Measurements from ENCODE around the gene SPINK5.
"Not testable (repeated sequence)": the region's sequence is repeated elsewhere in the genome, so short reads cannot be mapped to it uniquely, and the experiment has no call there.

The SPINK5 gene, protein sequence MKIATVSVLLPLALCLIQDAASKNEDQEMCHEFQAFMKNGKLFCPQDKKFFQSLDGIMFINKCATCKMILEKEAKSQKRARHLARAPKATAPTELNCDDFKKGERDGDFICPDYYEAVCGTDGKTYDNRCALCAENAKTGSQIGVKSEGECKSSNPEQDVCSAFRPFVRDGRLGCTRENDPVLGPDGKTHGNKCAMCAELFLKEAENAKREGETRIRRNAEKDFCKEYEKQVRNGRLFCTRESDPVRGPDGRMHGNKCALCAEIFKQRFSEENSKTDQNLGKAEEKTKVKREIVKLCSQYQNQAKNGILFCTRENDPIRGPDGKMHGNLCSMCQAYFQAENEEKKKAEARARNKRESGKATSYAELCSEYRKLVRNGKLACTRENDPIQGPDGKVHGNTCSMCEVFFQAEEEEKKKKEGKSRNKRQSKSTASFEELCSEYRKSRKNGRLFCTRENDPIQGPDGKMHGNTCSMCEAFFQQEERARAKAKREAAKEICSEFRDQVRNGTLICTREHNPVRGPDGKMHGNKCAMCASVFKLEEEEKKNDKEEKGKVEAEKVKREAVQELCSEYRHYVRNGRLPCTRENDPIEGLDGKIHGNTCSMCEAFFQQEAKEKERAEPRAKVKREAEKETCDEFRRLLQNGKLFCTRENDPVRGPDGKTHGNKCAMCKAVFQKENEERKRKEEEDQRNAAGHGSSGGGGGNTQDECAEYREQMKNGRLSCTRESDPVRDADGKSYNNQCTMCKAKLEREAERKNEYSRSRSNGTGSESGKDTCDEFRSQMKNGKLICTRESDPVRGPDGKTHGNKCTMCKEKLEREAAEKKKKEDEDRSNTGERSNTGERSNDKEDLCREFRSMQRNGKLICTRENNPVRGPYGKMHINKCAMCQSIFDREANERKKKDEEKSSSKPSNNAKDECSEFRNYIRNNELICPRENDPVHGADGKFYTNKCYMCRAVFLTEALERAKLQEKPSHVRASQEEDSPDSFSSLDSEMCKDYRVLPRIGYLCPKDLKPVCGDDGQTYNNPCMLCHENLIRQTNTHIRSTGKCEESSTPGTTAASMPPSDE

DNA sequence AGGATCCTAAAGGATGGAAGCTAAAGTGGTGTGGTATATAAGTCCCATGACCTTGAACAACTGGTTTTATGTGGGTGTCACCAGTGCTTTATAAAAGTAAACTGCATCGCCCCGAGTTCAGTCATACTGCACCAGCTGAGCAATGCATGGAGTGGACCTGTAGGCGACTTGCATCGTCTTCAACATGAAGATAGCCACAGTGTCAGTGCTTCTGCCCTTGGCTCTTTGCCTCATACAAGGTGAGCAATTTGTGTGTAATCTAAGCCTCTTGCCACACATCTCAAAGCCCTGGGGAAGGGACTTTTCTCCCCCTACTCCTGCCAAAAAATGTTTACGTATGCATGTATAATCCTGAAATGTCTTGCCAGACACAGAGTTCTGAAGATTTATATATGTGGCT lies at the start of gene SPINK5:
TSS of gene SPINK5 (plus strand) at position 120 of the 400 bp plus-strand sequence. CDS start at position 185, 65 bp downstream.
- DNase-seq, result no peak

- DNase-seq, result no peak
These were observed 49.5 kb upstream of the SPINK5 start for GRCh38 chr5:148014276-148014675.

DNA sequence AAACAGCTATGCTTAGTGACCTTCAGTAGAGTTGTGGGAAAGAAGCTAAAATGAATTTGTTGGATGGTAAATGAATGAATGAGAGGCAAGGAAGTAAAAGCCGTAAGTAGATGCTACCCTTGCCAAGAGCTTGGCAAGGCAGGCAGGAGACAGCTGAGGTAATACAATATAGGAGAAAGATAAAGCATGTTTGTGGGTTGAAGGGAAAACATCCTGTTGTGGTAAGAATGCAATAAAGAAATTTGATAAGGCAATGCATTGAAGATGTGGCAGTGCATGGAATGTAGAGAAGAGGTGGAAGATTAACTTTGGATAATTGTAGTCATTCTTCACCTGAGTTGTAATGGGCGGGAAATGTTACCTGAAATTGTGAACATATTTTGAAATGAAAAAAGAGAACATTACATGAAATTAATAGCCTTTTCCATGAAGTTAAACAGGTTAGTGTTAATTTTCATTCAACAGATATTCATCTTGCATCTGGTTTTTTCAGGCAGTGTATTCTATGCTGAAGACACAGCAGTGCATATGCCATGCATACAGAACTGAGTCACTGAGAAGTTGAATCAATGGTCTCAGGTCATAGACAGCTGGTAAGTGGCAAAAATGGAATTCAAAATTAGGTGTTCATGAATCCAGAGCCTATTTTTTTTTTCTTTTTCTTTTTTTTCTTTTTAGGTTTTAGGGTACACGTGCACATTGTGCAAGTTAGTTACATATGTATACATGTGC lies 43.4 kb upstream of the SPINK5 start:
- DNase-seq, result no peak

- no peak for DNase-seq
These were observed 36.3 kb upstream of the SPINK5 start for GRCh38 chr5:148027505-148027904.

- no peak for DNase-seq
These were observed 34.6 kb upstream of the SPINK5 start for GRCh38 chr5:148029131-148029530.

GRCh38 chr5:148033134-148033533 lies 30.6 kb upstream of the SPINK5 start:
- no peak for DNase-seq

DNA sequence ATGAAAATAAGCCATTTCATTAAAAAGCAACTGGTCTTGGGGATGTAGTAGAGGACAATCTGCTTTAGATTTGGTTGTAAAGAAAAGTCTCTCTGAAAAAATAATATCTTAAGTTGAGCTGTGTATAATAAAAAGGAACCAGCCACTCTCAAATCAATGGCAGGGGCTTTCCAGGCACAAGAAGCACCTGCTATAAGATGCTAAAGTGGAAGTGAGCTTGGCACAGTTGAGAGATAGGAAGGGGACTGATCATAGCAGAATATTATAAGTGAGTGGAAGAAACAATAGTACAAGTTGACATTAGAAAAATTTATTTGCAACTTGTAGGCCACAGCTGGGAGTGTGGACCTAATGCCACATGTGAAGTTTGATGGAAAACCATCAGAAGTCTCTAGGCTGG lies 28.1 kb upstream of the SPINK5 start:
- no peak for DNase-seq

- DNase-seq, result no peak
These were observed 20.9 kb upstream of the SPINK5 start for GRCh38 chr5:148042881-148043280.

DNA sequence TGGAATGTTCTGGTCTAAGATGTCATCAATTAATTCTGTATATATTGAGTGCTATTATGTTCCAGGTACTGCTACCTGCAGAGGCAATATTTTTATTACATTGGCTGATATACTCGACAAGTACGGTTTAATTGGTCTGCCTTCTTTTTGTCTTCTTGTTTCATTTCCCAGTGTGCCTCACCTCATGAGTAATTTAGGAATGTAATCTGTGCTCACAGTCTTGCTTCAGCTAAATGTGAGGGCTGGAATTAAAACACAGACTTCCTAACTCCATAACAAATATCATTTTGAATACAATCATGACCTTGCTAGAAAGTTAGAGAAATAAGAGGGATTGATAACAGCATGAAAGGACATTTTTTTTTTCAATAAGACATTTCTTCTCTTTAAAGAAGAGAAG lies 20.1 kb upstream of the SPINK5 start:
- DNase-seq, result no peak

DNA sequence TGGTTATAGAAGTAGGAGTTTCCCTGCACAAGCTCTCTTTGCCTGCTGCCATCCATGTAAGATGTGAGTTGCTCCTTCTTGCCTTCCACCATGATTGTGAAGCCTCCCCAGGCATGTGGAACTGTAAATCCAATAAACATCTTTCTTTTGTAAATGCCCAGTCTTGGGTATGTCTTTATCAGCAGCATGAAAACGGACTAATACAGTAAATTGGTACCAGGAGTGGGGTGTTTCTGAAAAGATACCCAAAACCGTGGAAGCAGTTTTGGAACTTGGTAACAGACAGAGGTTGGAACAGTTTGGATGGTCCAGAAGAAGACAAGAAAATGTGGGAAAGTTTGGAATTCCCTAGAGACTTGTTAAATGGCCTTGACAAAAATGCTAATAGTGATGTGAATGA lies 8.6 kb upstream of the SPINK5 start:
- DNase-seq, result not testable (repeated sequence)

- DNase-seq, result no peak
These were observed 3.5 kb upstream of the SPINK5 start for GRCh38 chr5:148060309-148060708.

GRCh38 chr5:148060881-148061280 lies 2.9 kb upstream of the SPINK5 start:
- no peak for DNase-seq

GRCh38 chr5:148070621-148071020 lies 6.8 kb downstream of the SPINK5 start:
- no peak for DNase-seq

- DNase-seq, result no peak
These were observed 8.4 kb downstream of the SPINK5 start for GRCh38 chr5:148072207-148072606.

- DNase-seq, result no peak
These were observed 11.7 kb downstream of the SPINK5 start for GRCh38 chr5:148075529-148075928.

DNA sequence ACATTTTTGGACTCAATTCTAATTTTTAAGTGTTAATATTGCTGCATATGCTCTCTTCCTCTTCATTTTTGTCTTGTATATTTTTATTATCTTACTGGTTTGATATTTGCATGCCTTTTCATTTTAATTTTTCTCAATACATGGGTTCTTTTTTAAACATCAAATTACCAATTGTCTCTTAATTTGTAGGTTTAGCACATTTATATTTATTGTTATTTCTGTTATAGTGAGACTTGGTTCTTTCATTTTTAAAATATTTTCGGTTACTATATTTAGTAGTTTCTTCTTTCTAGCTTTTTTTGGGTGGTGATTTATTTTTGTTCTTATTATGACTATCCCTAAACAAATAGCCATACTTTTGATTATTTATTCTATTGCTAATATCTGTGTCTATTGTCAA lies 19.4 kb downstream of the SPINK5 start:
- DNase-seq, result no peak

DNA sequence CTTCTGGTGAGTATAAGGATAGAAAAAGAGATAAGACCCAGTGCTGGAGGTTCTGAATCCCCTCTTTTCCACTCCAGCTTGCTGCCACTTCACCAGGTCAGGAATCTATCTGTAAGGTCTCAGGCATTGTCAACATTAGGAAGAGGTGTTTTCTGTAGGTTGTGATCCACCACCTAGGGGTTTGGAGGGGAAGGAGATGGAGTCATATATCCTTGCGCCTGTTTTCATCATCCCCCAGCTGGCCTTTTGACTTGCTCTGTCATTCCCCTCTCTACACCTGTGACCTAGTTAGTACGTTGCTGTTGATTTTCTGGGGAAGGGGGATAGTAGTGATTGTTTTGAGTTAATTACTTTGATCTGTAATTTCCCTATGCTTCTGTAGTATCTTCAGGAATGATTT lies 20.5 kb downstream of the SPINK5 start:
- DNase-seq, result no peak

GRCh38 chr5:148085310-148085709 lies 21.5 kb downstream of the SPINK5 start:
- no peak for DNase-seq

DNA sequence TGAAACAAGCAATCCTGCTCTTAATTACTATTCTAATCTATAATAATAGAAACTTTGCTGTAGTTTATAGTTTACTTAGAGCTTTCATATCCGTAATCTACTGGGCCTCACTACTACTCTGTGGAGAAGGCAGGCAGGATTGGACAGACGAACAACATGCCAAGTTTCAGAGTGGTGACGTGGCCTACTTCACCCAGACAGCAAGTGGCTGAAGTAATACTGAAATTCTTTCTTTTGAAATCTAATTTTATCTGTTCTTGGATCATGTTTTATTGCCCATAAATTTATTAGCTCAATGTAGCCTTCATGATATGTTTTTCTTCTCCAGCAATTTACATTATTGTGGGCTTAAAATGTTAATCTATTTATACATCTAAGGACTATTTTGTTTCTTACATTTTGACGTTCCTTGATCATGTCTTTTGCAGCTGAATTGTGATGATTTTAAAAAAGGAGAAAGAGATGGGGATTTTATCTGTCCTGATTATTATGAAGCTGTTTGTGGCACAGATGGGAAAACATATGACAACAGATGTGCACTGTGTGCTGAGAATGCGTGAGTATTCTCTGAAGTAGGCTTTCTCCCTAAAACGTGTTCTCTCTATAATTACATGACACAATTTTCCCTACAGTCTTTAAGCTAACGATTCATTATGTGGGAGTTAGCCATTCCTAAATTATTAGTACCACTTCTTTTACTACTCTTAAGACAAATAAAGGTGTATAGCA lies 22.4 kb downstream of the SPINK5 start:
- no peak for DNase-seq

- DNase-seq, result no peak
These were observed 26.5 kb downstream of the SPINK5 start for GRCh38 chr5:148090146-148090772.

DNA sequence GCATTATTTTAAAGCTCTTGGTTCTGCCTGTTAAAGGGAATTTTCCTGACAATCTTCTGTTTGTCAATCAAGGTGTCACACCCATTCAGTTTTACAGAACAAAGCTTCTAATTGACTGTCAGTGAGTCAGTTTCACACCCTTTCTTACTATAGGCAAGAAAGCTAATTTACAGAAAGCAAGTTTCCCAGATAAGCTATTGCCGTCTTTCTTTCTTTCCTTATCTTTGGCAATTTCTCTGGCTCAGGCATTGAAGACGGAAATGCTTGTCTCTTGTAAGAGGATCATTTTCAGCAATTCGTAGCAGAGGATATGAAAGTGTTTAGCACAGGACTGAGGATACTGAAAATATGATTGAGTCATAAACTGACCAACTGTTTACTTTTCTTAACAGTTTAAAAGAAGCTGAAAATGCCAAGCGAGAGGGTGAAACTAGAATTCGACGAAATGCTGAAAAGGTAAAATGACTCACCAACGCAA lies 27.0 kb downstream of the SPINK5 start:
- no peak for DNase-seq

Data from activated CD8-positive, alpha-beta memory T cell treated with anti-CD3 and anti-CD28 coated beads for 24 hours (primary cell).